Gastroesophageal sphincter (tissue), 3 donors: Measurements from ENCODE around the gene HDGF.
A peak's percentile ranks its signal among the peaks of the same experiment; 100 is the strongest.

Experiments used
- CTCF ChIP-seq, 4 experiments: fragments of 200-600 bp in 2 of 4; fragments of 450-650 bp in 2 of 4; sonication (generic) in 1 of 4; IDR thresholded peaks; one replicate each; pipeline ENCODE4 v1.5.1; 2017 to 2019; ENCODE audit warnings: antibody characterized with exemption in 4 of 4, mild to moderate bottlenecking in 2 of 4, moderate library complexity in 2 of 4
- POLR2A ChIP-seq, 2 donors: fragments of 450-650 bp; IDR thresholded peaks; one replicate each; pipeline ENCODE4 v1.6.1; 2017; ENCODE audit warnings: antibody characterized with exemption in 2 of 2, mild to moderate bottlenecking in 2 of 2, moderate library complexity in 1 of 2

- TF ChIP-seq POLR2A (IDR thresholded peaks at IDR 0.05) (no peak), CTCF (IDR thresholded peaks at IDR 0.05) (peak in 3 of 4 experiments; percentile 70 to 84 (median 76))
Observed at GRCh38 chr1:156705918-156706656, 45.4 kb downstream of the HDGF start.
